GM21528 (cell line): ENCODE measurements around the gene COX4I2.
A peak's percentile ranks its signal among the peaks of the same experiment; 100 is the strongest.
"Not testable (repeated sequence)": the region's sequence is repeated elsewhere in the genome, so short reads cannot be mapped to it uniquely, and the experiment has no call there.

Experiments used
- ATAC-seq: cut with Tn5 transposase; IDR thresholded peaks from one replicate; pipeline ENCODE4 v1.9.1; 2021; ENCODE audit warnings: mild to moderate bottlenecking, moderate library complexity; ENCODE audit not compliant: unreplicated experiment, low FRiP score

Gene COX4I2

GRCh38 chr20:31648104-31648503 lies 10.4 kb downstream of the COX4I2 start:
- not testable (repeated sequence) for ATAC-seq

- ATAC-seq, result no peak
Observed at GRCh38 chr20:31652917-31653396, 15.2 kb downstream of the COX4I2 start.

- no peak for ATAC-seq
Observed at GRCh38 chr20:31653561-31653960, 15.8 kb downstream of the COX4I2 start.

DNA sequence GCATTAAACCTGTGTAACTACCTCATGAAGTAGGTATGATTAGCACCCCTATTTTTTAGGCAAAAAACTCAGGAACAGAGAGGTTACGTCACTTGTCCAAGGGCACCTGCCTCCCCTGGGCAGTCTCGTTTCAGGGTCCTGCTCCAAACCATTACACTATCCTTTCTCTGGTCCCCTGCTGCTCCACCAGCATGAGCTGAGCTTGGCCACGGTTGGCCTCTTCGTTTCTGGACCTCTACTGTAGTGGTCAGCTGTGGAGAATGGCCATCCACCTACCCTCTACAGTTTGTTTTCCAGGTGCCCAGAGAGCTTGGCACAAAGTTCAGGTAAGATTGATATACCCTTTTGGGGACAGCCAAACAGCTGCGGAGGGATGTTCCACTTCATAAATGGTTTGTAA lies 16.8 kb downstream of the COX4I2 start:
- ATAC-seq, result no peak

DNA sequence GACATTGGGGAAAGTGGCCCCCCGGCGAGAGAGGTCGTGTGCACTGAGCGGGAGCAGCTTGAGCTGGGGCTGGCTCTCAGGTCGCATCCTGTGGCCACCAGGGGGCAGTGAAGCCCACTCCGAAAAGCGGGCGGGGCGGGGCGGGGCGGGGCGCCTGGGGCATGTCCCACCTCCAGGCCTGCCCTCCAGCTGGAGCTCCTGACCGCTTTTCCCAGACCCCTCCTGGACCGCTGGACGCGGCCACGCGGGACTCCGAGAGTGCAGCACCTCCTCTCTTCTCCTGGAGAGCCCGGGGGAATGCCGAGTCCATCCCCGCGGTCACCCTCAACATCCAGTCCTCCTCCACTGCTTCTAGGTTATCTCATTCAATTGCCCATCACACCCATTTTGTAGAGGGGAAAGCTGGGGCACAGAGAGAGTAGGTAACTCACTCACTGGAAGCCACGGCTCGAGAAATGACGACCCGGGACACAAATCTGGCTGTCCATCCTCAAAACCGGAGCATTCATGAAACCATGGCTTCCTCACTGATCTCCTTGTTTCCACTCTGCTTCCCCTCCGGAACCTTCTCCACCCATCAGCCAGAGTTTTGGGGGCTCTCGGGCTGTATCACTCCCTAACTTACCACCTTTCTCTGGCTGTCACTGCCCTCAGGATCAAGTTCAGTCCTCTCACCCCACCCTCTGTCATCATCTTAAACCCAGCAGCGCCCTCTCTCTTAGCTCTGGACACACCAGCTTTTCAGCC lies 24.1 kb downstream of the COX4I2 start:
- peak; percentile 52 for ATAC-seq

DNA sequence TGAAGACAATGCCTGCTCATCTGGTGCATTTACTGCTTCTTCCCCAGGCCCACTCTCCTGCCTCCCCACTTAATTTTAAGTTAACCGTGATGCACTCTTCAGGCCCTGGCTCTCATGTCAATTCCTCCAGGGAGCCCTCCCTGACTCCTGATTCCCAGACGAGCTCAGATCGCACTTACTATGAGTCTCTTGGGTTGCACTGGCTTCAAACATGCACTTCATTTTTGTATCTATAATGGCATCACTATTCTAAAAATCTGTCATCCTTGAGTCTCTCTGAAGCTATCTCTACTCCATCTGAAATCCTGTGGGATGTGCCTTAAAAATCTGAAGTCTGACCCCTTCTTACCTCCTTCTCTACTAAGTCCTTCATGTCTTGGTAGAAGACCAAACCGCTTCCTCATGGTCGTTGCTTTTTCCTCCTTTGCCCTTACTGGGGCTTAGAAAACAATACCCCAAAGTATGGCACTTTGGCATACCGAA lies 24.7 kb downstream of the COX4I2 start:
- ATAC-seq, result no peak

GRCh38 chr20:31663524-31663837 lies 25.8 kb downstream of the COX4I2 start:
- no peak for ATAC-seq

DNA sequence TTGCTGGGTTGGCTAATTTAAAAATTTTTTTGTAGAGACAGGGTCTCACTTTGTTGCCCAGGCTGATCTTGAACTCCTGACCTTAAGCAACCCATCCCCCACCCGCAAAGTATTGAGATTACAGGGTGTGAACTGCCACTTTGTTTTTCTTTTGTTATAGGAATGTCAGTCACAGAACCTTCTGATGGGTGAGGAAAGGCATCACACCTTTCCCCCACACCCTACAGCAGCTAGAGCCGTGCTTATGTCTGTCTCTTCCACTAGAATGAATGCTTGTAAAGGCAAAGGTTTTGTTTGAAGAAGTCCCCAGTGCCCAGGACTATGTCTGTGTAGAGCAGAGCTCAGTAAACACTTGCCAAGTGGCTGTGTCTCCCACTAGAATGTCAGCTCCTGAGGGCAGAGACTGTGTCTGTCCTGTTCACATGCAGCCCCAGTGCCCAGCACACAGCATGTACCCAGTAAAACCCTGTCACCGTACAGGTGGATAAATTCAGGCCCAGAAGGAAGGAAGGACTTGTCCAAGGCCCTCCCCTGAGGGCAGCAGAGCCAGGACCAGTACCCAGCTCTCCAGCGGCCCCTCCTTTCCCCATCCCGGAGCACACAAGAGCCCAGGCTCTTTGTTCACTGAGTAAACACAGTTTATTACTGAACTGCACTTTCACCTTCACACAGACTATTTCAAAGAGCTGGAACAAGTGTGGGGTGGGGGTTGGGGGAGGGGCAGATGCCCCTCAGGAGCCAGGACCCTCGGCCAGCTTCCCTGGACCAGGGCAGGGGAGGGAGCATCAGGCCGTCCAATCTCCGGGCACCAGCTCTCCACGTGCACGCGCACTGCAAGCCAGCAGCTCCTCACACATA lies 26.4 kb downstream of the COX4I2 start:
- no peak for ATAC-seq

GRCh38 chr20:31664696-31665354 lies 27.1 kb downstream of the COX4I2 start:
- no peak for ATAC-seq

- no peak for ATAC-seq
Observed at GRCh38 chr20:31665753-31666152, 28.0 kb downstream of the COX4I2 start.

- no peak for ATAC-seq
Observed at GRCh38 chr20:31666258-31667042, 28.7 kb downstream of the COX4I2 start.

- ATAC-seq, result no peak
Observed at GRCh38 chr20:31667315-31668285, 29.9 kb downstream of the COX4I2 start.

- ATAC-seq, result not testable (repeated sequence)
Observed at GRCh38 chr20:31668944-31669343, 31.2 kb downstream of the COX4I2 start.

- ATAC-seq, result no peak
Observed at GRCh38 chr20:31669876-31670275, 32.2 kb downstream of the COX4I2 start.

DNA sequence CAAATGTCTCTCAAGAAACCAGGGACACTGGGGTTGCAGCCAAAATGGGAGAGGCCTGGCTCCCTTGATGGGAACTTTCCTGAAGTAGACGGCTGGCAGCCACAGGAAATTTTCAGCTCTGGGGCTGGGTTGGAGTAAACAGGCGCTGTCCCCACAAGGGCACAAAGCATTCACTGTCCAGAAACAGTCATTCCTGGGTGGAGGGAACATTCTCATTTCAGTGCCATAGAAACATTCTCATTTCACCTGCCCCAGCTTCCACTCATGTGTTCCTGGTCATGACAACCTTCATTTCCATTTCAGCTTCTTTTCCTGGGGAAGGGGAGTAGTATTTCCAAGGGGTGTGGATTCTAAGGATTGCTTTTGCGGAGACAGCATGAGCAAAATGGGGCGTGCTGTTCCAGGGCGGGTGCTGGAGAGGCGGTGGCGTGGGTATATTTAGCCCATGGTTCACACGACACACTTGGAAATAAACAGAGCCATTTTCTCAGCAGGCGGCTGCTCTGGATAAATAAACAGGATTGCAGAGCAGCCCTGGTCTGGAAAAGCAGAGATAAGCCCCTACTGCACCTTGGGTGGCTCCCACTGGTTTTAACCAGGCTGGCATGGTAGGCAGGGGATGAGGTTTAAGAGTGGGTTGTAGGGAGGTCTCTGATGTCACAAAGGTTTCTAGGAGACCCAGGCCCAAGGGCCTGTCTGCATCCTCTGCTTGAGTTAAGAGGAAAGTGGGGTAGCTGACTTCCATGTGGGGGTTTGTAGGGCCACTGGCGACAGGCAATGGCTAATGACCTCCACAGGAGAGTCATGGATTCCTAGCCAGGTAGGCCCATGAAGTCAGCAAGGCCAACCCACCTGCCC lies 32.9 kb downstream of the COX4I2 start:
- ATAC-seq, result no peak

DNA sequence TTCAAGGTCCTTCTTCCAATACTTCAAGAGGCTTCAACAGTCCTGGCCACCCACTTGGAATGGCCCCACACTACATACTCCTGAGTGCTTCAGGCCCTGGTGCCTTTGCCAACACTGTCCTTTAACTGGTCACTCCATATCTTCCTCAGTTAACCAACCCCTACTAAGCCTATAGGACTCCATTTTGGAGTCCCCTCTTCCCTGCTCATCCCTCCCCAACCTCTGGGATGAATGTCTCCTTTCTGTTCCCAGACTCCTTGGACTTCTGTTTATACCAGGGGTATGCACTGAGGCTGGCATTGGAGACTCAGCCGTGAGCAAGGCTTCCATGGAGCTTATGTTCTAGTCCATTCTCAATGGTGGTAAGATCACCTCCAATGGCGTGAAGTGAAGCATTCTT lies 33.6 kb downstream of the COX4I2 start:
- no peak for ATAC-seq

GRCh38 chr20:31673435-31673834 lies 35.7 kb downstream of the COX4I2 start:
- ATAC-seq, result no peak

DNA sequence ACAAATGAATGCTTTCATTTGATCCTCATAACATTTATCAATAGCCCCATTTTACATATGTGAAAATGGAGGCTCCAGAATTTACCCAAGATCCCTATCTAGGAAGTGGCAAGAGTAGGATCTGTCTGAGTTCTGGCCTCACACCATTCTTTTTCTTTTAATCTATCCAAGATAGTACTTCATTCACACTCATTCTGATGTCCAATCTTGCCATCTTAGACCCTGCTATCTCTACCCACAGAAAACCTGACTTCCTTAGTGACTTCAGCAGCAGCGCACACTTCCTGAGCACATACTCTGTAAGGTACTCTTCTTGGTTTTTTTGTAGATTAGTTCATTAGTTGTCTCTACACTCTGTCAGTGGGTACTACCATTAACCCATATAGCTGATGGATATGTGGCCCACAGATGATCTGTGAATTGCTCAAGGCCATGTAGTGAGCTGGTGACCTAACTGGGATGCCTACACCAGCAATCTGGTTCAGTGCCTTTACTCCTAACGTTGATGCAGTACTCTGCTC lies 36.3 kb downstream of the COX4I2 start:
- ATAC-seq, result no peak
